Stomach (tissue), 4 donors: ENCODE measurements around the gene FARS2.

ENCODE experiments used
- CTCF ChIP-seq, 7 experiments: fragments of 450-650 bp in 4 of 7; fragments of 200-600 bp in 3 of 7; sonication (generic) in 3 of 7; IDR thresholded peaks; one replicate each; pipeline ENCODE4 v1.5.1; 2016 to 2019; ENCODE audit warnings: antibody characterized with exemption in 7 of 7, control low read depth in 2 of 7, mild to moderate bottlenecking in 1 of 7
- EP300 ChIP-seq: sonication (generic); formaldehyde crosslinking; IDR thresholded peaks from one replicate; pipeline ENCODE4 v1.6.1; 2017; ENCODE audit warnings: antibody characterized with exemption
- POLR2AphosphoS5 ChIP-seq, 3 donors: sonication (generic); formaldehyde crosslinking; IDR thresholded peaks; one replicate each; pipeline ENCODE4 v1.6.1; 2016; ENCODE audit warnings: antibody characterized with exemption in 3 of 3

DNA sequence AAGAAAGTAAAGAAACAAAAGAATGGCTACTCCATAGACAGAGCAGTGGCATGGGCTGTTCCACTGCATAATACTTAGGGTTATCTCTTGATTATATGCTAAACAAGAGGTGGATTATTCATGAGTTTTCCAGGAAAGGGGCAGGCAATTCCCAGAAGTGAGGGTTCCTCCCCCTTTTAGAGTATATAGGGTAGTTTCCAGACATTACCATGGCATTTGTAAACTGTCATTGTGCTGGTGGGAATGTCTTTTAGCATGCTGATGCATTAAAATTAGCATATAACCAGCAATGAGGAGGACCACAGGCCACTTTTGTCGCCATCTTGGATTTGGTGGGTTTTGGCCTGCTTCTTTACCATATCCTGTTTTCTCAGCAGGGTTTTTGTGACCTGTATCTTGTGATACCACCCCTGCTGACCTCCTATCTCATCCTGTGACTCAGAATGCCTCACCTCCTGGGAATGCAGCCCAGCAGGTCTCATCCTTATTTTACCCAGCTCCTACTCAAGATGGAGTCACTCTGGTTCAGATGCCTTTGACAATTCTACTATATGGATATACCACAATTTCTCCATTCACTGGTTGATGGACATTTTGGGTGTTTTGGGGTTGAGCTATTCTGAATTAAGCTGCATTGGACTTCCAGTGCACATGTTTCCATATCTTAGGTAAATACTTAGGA is 280.6 kb downstream of the FARS2 start:
- no peak for TF ChIP-seq CTCF (IDR thresholded peaks at IDR 0.05)
- no peak for TF ChIP-seq EP300
- TF ChIP-seq POLR2AphosphoS5 (IDR thresholded peaks at IDR 0.05): no peak
